HepG2 (cell line): ENCODE data around the gene ITPRIPL1. TPM values are rescaled to one million over a fixed set of nuclear protein-coding genes. Genes with fewer than 3 reads are reported as not detected.

ENCODE experiments used
- FLYWCH1 ChIP-seq: sonication (generic); formaldehyde crosslinking; IDR thresholded peaks from 2 replicates; pipeline ENCODE4 v1.8.1; 2023; ENCODE audit warnings: mild to moderate bottlenecking, missing genetic modification reagents
- FOXC1 ChIP-seq: sonication (generic); formaldehyde crosslinking; IDR thresholded peaks from 2 replicates; pipeline ENCODE4 v1.8.0; 2022; ENCODE audit warnings: mild to moderate bottlenecking, missing genetic modification reagents, borderline replicate concordance
- GLI4 ChIP-seq: sonication (generic); formaldehyde crosslinking; IDR thresholded peaks from 2 replicates; pipeline ENCODE4 v1.5.1; 2020; ENCODE audit warnings: missing genetic modification reagents, mild to moderate bottlenecking, moderate library complexity, borderline replicate concordance
- HHEX ChIP-seq: IDR thresholded peaks from 2 replicates; pipeline ENCODE4 v1.6.1; 2016; ENCODE audit warnings: control low read depth
- HIVEP1 ChIP-seq: sonication (generic); formaldehyde crosslinking; IDR thresholded peaks from 2 replicates; pipeline ENCODE4 v1.4.0; 2020; ENCODE audit warnings: mild to moderate bottlenecking, missing genetic modification reagents
- MXD4 ChIP-seq: IDR thresholded peaks from 2 replicates; pipeline ENCODE4 v1.6.1; 2016; ENCODE audit warnings: mild to moderate bottlenecking, missing biosample characterization, missing genetic modification reagents
- NR1H2 ChIP-seq: sonication (generic); formaldehyde crosslinking; IDR thresholded peaks from 2 replicates; pipeline ENCODE4 v1.8.1; 2022; ENCODE audit warnings: low read depth, missing genetic modification reagents, borderline replicate concordance
- NR3C1 ChIP-seq: sonication (generic); formaldehyde crosslinking; IDR thresholded peaks from 2 replicates; pipeline ENCODE4 v1.4.0; 2020; ENCODE audit warnings: missing genetic modification reagents
- POLR2AphosphoS5 ChIP-seq: IDR thresholded peaks from 2 replicates; pipeline ENCODE4 v1.6.1; 2012; ENCODE audit warnings: low read depth, low read length
- RBM39 ChIP-seq: fragments of 200-400 bp; formaldehyde crosslinking; IDR thresholded peaks from one replicate; pipeline ENCODE4 v1.6.1; 2018; ENCODE audit warnings: antibody characterized with exemption, mild to moderate bottlenecking, low read depth, low read length; ENCODE audit not compliant: poor library complexity, severe bottlenecking
- RFX3 ChIP-seq: IDR thresholded peaks from 2 replicates; pipeline ENCODE4 v1.6.1; 2016; ENCODE audit warnings: missing biosample characterization, missing genetic modification reagents
- STAT5B ChIP-seq: sonication (generic); formaldehyde crosslinking; IDR thresholded peaks from 2 replicates; pipeline ENCODE4 v1.4.0; 2020; ENCODE audit warnings: missing genetic modification reagents
- TP53 ChIP-seq: sonication (generic); formaldehyde crosslinking; conservative IDR thresholded peaks from 2 replicates; pipeline ENCODE4 v1.4.0; 2020; ENCODE audit warnings: missing genetic modification reagents
- ZBTB38 ChIP-seq: sonication (generic); formaldehyde crosslinking; IDR thresholded peaks from 2 replicates; pipeline ENCODE4 v1.5.1; 2020; ENCODE audit warnings: mild to moderate bottlenecking, missing genetic modification reagents
- ZIK1 ChIP-seq: sonication (generic); formaldehyde crosslinking; IDR thresholded peaks from 2 replicates; pipeline ENCODE4 v1.5.0; 2020; ENCODE audit warnings: mild to moderate bottlenecking, low read depth, missing genetic modification reagents, borderline replicate concordance
- ZNF12 ChIP-seq: sonication (generic); formaldehyde crosslinking; IDR thresholded peaks from 2 replicates; pipeline ENCODE4 v1.5.0; 2020; ENCODE audit warnings: missing genetic modification reagents
- ZNF143 ChIP-seq: sonication (generic); formaldehyde crosslinking; IDR thresholded peaks from 2 replicates; pipeline ENCODE4 v1.4.0; 2020; ENCODE audit warnings: missing genetic modification reagents
- ZNF282 ChIP-seq: fragments of 450-650 bp; IDR thresholded peaks from 2 replicates; pipeline ENCODE4 v1.6.1; 2018; ENCODE audit not compliant: partially characterized antibody
- ZNF562 ChIP-seq: sonication (generic); formaldehyde crosslinking; IDR thresholded peaks from 2 replicates; pipeline ENCODE4 v1.8.0; 2022; ENCODE audit warnings: missing genetic modification reagents, borderline replicate concordance
- ZNF672 ChIP-seq: sonication (generic); formaldehyde crosslinking; IDR thresholded peaks from 2 replicates; pipeline ENCODE4 v1.8.1; 2022; ENCODE audit warnings: missing genetic modification reagents
- ZNF780A ChIP-seq: sonication (generic); formaldehyde crosslinking; IDR thresholded peaks from 2 replicates; pipeline ENCODE4 v1.8.0; 2022; ENCODE audit warnings: mild to moderate bottlenecking, missing genetic modification reagents, moderate library complexity
- polyA plus RNA-seq, 8 experiments: library from polyadenylated mRNA; depleted of rRNA in 3 of 8; stranded (reverse) in 7 of 8; unstranded in 1 of 8; fragments of >200 nt; fragmentation: Illumina TruSeq in 4 of 8; extraction: Trizol in 4 of 8; gene quantifications; 2 replicates each; pipeline versions ENCODE4 v1.2.1 to v1.2.3, GENCODE V29; 2011 to 2016; ENCODE audit warnings: low read depth in 4 of 8, missing spikeins in 1 of 8, mixed read lengths in 1 of 8; ENCODE audit not compliant: insufficient read depth in 1 of 8
- total RNA-seq, 5 experiments: library from RNA; depleted of rRNA; stranded (reverse); fragments of >200 nt; fragmentation: Illumina TruSeq; extraction: Trizol; gene quantifications; 2 replicates each; pipeline ENCODE4 v1.2.3, GENCODE V29; 2016; ENCODE audit warnings: low read depth in 1 of 5
- TF ChIP-seq, protein P1 (sequence below): IDR thresholded peaks from 2 replicates; pipeline ENCODE4 v1.6.1; 2016; ENCODE audit warnings: low read depth, control low read depth
- TF ChIP-seq, protein P2 (sequence below): sonication (generic); formaldehyde crosslinking; IDR thresholded peaks from 2 replicates; pipeline ENCODE4 v1.9.0; 2022; ENCODE audit warnings: missing genetic modification reagents, mild to moderate bottlenecking, borderline replicate concordance
- TF ChIP-seq, protein P3 (sequence below): sonication (generic); formaldehyde crosslinking; IDR thresholded peaks from 2 replicates; pipeline ENCODE4 v1.5.1; 2020; ENCODE audit warnings: missing genetic modification reagents, mild to moderate bottlenecking, borderline replicate concordance
- TF ChIP-seq, protein P4 (sequence below): sonication (generic); formaldehyde crosslinking; IDR thresholded peaks from 2 replicates; pipeline ENCODE4 v1.4.0; 2020; ENCODE audit warnings: missing genetic modification reagents, low read depth, mild to moderate bottlenecking, borderline replicate concordance

The ITPRIPL1 gene
- total and polyA plus RNA-seq, 2 of the 13 experiments (the other 11 are each of a cell fraction or from before 2014, with no cell fraction given) = 4.3 to 11.7 TPM

GRCh38 chr2:96325041-96325883 lies at the start of gene ITPRIPL1 (continued):
- TF ChIP-seq, protein P1, sequence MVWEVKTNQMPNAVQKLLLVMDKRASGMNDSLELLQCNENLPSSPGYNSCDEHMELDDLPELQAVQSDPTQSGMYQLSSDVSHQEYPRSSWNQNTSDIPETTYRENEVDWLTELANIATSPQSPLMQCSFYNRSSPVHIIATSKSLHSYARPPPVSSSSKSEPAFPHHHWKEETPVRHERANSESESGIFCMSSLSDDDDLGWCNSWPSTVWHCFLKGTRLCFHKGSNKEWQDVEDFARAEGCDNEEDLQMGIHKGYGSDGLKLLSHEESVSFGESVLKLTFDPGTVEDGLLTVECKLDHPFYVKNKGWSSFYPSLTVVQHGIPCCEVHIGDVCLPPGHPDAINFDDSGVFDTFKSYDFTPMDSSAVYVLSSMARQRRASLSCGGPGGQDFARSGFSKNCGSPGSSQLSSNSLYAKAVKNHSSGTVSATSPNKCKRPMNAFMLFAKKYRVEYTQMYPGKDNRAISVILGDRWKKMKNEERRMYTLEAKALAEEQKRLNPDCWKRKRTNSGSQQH = no peak
- TF ChIP-seq POLR2AphosphoS5 (peak; percentile 54; the same call in 1 of the 2 replicates), NR1H2 (CRISPR knock-in tag) (no peak), ZNF562 (CRISPR knock-in tag) (no peak), ZNF282 (no peak), FOXC1 (CRISPR knock-in tag) (peak; percentile 60; the same call in 1 of the 2 replicates), HIVEP1 (CRISPR knock-in tag) (peak; percentile 66; the same call in 1 of the 2 replicates), MXD4 (peak; percentile 68; the same call in 1 of the 2 replicates), NR3C1 (no peak), ZNF780A (0 out of 2 replicates have a peak, but pooled peaks have one; percentile 37), FLYWCH1 (no peak), TP53 (CRISPR knock-in tag) (no peak), ZNF143 (CRISPR knock-in tag) (no peak; the same call in 1 of the 2 replicates), ZNF12 (CRISPR knock-in tag) (no peak), RFX3 (CRISPR knock-in tag) (no peak), RBM39 (no peak), ZIK1 (CRISPR knock-in tag) (no peak), ZNF672 (CRISPR knock-in tag) (no peak), GLI4 (CRISPR knock-in tag) (0 out of 2 replicates have a peak, but pooled peaks have one; percentile 49), STAT5B (no peak), ZBTB38 (CRISPR knock-in tag) (peak; percentile 40), HHEX (CRISPR knock-in tag) (no peak)
- TF ChIP-seq, protein P2, sequence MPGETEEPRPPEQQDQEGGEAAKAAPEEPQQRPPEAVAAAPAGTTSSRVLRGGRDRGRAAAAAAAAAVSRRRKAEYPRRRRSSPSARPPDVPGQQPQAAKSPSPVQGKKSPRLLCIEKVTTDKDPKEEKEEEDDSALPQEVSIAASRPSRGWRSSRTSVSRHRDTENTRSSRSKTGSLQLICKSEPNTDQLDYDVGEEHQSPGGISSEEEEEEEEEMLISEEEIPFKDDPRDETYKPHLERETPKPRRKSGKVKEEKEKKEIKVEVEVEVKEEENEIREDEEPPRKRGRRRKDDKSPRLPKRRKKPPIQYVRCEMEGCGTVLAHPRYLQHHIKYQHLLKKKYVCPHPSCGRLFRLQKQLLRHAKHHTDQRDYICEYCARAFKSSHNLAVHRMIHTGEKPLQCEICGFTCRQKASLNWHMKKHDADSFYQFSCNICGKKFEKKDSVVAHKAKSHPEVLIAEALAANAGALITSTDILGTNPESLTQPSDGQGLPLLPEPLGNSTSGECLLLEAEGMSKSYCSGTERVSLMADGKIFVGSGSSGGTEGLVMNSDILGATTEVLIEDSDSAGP = peak; percentile 99
- TF ChIP-seq, protein P3, sequence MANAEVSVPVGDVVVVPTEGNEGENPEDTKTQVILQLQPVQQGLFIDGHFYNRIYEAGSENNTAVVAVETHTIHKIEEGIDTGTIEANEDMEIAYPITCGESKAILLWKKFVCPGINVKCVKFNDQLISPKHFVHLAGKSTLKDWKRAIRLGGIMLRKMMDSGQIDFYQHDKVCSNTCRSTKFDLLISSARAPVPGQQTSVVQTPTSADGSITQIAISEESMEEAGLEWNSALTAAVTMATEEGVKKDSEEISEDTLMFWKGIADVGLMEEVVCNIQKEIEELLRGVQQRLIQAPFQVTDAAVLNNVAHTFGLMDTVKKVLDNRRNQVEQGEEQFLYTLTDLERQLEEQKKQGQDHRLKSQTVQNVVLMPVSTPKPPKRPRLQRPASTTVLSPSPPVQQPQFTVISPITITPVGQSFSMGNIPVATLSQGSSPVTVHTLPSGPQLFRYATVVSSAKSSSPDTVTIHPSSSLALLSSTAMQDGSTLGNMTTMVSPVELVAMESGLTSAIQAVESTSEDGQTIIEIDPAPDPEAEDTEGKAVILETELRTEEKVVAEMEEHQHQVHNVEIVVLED = peak; percentile 27; the same call in 1 of the 2 replicates
- TF ChIP-seq, protein P4, sequence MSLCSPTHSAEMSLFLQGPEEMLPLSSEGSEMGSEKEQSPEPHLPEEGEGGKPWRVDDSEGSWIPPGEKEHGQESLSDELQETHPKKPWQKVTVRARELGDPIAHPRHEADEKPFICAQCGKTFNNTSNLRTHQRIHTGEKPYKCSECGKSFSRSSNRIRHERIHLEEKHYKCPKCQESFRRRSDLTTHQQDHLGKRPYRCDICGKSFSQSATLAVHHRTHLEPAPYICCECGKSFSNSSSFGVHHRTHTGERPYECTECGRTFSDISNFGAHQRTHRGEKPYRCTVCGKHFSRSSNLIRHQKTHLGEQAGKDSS (CRISPR knock-in tag) = peak; percentile 35; the same call in 1 of the 2 replicates
